ENCODE measurements around the gene TUT4.

The TUT4 gene

DNA sequence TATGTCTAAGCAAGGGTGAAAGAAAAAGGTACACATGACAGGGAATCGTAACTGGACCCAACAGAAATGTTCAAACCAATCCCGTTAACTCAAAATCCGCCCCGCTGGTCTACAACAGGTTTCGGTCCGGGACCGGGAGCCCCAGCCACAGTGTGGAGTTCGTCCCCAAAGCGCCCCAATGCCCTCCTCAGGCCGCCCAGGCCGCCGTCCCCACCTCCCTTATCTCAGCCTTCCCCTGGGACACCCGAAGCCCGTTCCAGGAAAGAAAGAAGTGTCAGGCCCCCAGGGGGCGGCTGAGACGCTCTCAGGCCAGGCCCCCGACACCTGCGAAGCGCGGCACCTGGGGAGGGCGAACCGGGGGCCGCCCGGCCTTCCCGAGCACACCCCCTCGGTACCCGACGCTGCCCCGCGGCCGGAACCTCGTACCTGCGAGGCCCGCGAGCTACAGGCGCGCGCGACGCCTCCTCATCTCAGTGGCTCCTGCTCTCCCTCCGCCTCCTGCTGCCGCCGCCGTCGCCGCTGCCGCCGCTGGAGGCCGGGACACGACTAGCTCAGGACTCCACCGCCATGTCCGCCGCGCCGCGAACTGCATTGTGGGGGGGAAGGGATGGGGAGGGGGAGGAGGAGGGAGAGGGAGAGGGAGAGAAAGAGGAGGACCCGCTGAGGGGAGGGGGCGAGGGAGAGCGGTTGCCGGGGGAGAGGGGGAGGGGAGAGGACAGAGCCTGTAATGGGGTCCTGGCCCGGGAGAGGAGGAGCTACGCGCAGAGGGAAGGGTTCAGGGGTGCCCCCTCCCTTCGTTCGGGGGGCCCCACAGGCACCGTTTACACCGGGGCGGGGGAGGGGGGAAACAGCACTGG is at the start of gene TUT4:
TSS of gene TUT4 (minus strand) at position 588 of the 857 bp plus-strand sequence. CDS start 26,812 bp downstream, outside the sequence.
- Histone ChIP-seq H3K79me2 (ENCODE audit: low read length) (peaks cover 47% of the 10 kb centered on the region), H3K36me3 (replicated peaks; ENCODE audit: insufficient read depth, low read length) (no peaks in the 10 kb centered on the region), H3K9me3 (replicated peaks; ENCODE audit: insufficient read depth, low read length) (no peaks in the 10 kb centered on the region), H3K9me2 (replicated peaks; ENCODE audit: insufficient read depth, low read length) (no peaks in the 10 kb centered on the region), H3K4me2 (ENCODE audit: low read depth, low read length) (peak within 1 kb of the TSS; percentile 99), H3K4me1 (ENCODE audit: low read length) (peaks cover 6% of the 10 kb centered on the region; the same call in 1 of the 2 replicates), H3K27me3 (replicated peaks; ENCODE audit: insufficient read depth, low read length) (no peaks in the 10 kb centered on the region), H3K9ac (ENCODE audit: low read length) (peak within 1 kb of the TSS; percentile 91), H2AFZ (ENCODE audit: low read length) (peak within 1 kb of the TSS; percentile 98), H3K4me3 (ENCODE audit: low read length) (peak within 1 kb of the TSS; percentile 89), H3K27ac (ENCODE audit: low read length) (peak within 1 kb of the TSS; percentile 91), H4K20me1 (ENCODE audit: insufficient read depth, low read length) (no peaks in the 10 kb centered on the region), H3F3A (ENCODE audit: insufficient read depth, low read length) (peaks cover 16% of the 10 kb centered on the region)
- TF ChIP-seq EZH2 (optimal IDR thresholded peaks at IDR 0.05; ENCODE audit: low read depth, low read length) (no peak), EZH2phosphoT487 (IDR thresholded peaks at IDR 0.05; ENCODE audit: low read length) (no peak)
- TF ChIP-seq, protein P1, sequence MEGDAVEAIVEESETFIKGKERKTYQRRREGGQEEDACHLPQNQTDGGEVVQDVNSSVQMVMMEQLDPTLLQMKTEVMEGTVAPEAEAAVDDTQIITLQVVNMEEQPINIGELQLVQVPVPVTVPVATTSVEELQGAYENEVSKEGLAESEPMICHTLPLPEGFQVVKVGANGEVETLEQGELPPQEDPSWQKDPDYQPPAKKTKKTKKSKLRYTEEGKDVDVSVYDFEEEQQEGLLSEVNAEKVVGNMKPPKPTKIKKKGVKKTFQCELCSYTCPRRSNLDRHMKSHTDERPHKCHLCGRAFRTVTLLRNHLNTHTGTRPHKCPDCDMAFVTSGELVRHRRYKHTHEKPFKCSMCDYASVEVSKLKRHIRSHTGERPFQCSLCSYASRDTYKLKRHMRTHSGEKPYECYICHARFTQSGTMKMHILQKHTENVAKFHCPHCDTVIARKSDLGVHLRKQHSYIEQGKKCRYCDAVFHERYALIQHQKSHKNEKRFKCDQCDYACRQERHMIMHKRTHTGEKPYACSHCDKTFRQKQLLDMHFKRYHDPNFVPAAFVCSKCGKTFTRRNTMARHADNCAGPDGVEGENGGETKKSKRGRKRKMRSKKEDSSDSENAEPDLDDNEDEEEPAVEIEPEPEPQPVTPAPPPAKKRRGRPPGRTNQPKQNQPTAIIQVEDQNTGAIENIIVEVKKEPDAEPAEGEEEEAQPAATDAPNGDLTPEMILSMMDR (IDR thresholded peaks at IDR 0.05; ENCODE audit: low read length), result no peak
- peak; percentile 66 for DNase-seq

DNA sequence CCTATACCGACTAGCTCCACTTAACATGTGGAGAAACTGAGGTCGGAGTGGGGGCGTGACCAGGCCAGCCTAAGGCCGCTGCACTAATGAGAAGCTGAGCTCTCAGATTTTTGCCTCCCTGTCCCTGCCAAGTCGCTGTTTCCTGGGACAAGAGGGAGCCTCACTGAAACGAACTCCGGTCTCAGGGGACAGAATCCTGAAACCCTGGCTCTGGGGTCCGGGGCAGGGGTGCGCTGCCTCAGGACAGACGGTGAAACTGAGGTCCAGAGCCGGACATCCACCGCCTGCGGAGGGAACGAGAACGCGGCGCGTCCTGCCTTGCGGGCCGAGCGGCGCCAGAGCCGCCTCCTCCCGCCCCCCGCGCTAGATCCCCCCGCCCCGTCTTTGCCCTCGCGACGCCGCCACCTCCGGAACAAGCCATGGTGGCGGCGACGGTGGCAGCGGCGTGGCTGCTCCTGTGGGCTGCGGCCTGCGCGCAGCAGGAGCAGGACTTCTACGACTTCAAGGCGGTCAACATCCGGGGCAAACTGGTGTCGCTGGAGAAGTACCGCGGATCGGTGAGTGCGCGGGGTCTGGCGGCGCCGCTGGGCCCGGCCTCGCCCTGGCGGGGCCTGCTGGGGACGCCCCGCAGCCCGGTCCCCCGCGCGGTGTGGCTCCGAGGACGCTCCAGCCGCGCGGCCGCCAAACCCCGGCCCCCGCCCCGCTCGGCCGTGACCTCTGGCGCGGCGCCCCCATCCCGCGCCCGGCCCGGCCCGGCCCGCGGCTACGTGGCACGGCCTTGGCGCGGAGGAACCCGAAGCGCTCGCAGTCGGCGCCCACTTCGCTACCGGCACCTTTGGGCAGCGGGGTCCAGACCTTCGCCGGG is 49.3 kb upstream of the TUT4 start, which contains the start of gene GPX7:
TSS of gene GPX7 (plus strand) at position 381 of the 865 bp plus-strand sequence. CDS start at position 420, 39 bp downstream.
- H3K9me2 ChIP-seq (replicated peaks; ENCODE audit: insufficient read depth, low read length), result no peaks in the 10 kb centered on the region
- no peaks in the 10 kb centered on the region for H3F3A ChIP-seq (ENCODE audit: insufficient read depth, low read length)
- peak within 1 kb of the TSS; percentile 44; the same call in 1 of the 2 replicates for H3K9ac ChIP-seq (ENCODE audit: low read length)
- H4K20me1 ChIP-seq (ENCODE audit: insufficient read depth, low read length), result no peaks in the 10 kb centered on the region
- H3K4me3 ChIP-seq (ENCODE audit: low read length), result peak within 1 kb of the TSS; percentile 54
- peak within 1 kb of the TSS; percentile 82 for H2AFZ ChIP-seq (ENCODE audit: low read length)
- peak; percentile 33 for DNase-seq
- H3K79me2 ChIP-seq (ENCODE audit: low read length), result no peaks in the 10 kb centered on the region
- peaks cover 9% of the 10 kb centered on the region for H3K4me1 ChIP-seq (ENCODE audit: low read length)
- H3K4me2 ChIP-seq (ENCODE audit: low read depth, low read length), result peak within 1 kb of the TSS; percentile 63
- H3K9me3 ChIP-seq (replicated peaks; ENCODE audit: insufficient read depth, low read length), result no peaks in the 10 kb centered on the region
- TF ChIP-seq EZH2 (optimal IDR thresholded peaks at IDR 0.05; ENCODE audit: low read depth, low read length) (no peak), EZH2phosphoT487 (IDR thresholded peaks at IDR 0.05; ENCODE audit: low read length) (no peak)
- TF ChIP-seq, protein P1 (IDR thresholded peaks at IDR 0.05; ENCODE audit: low read length), result no peak
- no peak within 1 kb of the TSS for H3K27ac ChIP-seq (ENCODE audit: low read length)
- H3K36me3 ChIP-seq (replicated peaks; ENCODE audit: insufficient read depth, low read length), result no peaks in the 10 kb centered on the region
- H3K27me3 ChIP-seq (replicated peaks; ENCODE audit: insufficient read depth, low read length), result no peaks in the 10 kb centered on the region

DNA sequence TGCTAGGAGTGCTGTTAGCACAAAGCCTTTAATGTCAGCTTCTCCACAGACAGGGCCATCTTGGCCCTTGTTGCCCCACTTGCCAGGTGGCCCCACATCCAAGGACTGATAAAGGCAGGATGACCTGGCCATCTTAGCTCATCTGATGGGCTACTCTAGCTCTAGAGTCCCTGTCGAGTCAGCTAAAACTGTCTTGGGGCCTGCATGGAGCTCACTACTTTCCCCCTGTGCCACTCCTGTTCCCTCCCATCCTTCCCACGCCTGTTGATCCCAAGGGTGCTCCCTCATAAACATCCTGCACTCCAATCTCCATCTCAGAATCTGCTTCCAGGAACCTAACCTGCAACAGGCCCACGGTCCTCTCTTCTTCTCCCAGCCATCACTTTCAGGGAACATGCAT is 48.6 kb upstream of the TUT4 start:
- no peak overlapping the region for H3K4me3 ChIP-seq (ENCODE audit: low read length)
- peak overlapping the region; percentile 63; the same call in 1 of the 2 replicates for H2AFZ ChIP-seq (ENCODE audit: low read length)
- TF ChIP-seq EZH2 (optimal IDR thresholded peaks at IDR 0.05; ENCODE audit: low read depth, low read length) (no peak), EZH2phosphoT487 (IDR thresholded peaks at IDR 0.05; ENCODE audit: low read length) (no peak)
- TF ChIP-seq, protein P1 (IDR thresholded peaks at IDR 0.05; ENCODE audit: low read length), result no peak
- peaks cover 9% of the 10 kb centered on the region for H3K4me1 ChIP-seq (ENCODE audit: low read length)
- H3K9me2 ChIP-seq (replicated peaks; ENCODE audit: insufficient read depth, low read length), result no peaks in the 10 kb centered on the region
- no peaks in the 10 kb centered on the region for H3K79me2 ChIP-seq (ENCODE audit: low read length)
- H3K36me3 ChIP-seq (replicated peaks; ENCODE audit: insufficient read depth, low read length), result no peaks in the 10 kb centered on the region
- H3F3A ChIP-seq (ENCODE audit: insufficient read depth, low read length), result no peaks in the 10 kb centered on the region
- H3K9me3 ChIP-seq (replicated peaks; ENCODE audit: insufficient read depth, low read length), result no peaks in the 10 kb centered on the region
- H3K27me3 ChIP-seq (replicated peaks; ENCODE audit: insufficient read depth, low read length), result no peaks in the 10 kb centered on the region
- H4K20me1 ChIP-seq (ENCODE audit: insufficient read depth, low read length), result no peaks in the 10 kb centered on the region
- no peak overlapping the region for H3K9ac ChIP-seq (ENCODE audit: low read length)
- no peak for DNase-seq
- no peak overlapping the region for H3K27ac ChIP-seq (ENCODE audit: low read length)
- H3K4me2 ChIP-seq (ENCODE audit: low read depth, low read length), result peak overlapping the region; percentile 63; the same call in 1 of the 2 replicates
